ENCODE results near the gene TMEM140. TPM values are rescaled to one million over a fixed set of nuclear protein-coding genes. Genes with fewer than 3 reads are reported as not detected.
"Not testable (repeated sequence)": the region's sequence is repeated elsewhere in the genome, so short reads cannot be mapped to it uniquely, and the experiment has no call there.

TMEM140 gene
- total RNA-seq, 1 experiment from 2014 or later = 0.40 TPM

DNA sequence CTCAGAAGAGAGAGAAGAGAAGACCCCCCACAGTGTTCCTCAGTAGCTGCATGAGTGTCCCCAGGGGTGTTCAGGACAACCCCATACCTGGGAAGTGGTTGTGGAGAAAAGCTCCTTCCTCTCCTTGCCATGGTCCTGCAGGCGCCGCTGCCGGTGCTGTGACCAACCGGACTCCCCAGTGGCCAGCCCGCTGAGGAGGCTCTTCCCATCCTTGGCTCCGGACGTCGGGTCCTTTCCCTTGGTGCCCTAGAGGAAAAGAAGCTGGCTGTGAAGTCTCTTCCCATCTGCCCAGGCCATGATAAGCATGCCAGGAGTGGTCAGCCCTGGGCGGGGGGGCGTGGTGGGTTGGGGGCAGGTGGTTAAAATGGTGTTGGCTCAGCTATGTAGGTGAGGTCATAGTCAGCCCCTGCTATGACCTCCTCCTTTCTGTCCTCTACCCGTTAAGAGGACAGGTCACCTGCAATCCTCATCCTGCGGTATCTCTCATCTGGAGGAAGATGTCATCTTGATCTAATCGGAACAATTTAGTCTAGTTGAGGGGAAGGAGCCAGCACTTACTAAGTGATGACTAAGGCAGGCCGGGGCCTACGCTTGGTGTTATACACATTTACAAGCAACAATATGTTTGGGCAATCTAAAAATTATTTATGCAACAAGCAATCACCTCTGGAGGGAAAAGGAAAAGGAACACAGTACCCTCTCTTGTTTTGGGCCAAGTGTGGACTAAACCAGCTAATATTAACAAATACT is 50.2 kb downstream of the TMEM140 start:
- Histone ChIP-seq H3K36me3 (no peaks in the 10 kb centered on the region), H3K27me3 (no peaks in the 10 kb centered on the region), H3K9me3 (no peaks in the 10 kb centered on the region), H3K4me3 (no peak overlapping the region)
- DNase-seq = no peak

DNA sequence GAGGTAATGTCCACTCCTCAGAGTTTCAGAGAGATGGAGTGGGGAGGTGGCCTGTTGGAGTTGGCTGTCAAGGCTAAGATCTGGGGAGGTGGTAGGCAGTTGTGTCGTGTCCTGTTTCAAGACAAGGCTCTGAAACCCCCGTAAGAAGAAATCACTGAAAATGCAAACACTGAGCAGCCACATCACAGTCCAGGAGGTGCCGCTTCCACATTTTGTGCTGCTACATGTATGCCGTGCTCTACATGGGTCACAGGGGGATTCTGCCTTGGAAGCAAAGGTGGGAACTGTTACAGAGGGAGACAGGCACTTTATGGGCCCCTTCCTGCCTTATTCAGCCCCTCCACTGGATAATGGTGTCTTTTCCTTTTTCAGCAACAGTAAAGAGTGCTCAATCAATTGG is 51.6 kb downstream of the TMEM140 start:
- Histone ChIP-seq H3K36me3 (no peaks in the 10 kb centered on the region), H3K27me3 (no peaks in the 10 kb centered on the region), H3K9me3 (no peaks in the 10 kb centered on the region), H3K4me3 (no peak overlapping the region)
- DNase-seq = no peak

DNA sequence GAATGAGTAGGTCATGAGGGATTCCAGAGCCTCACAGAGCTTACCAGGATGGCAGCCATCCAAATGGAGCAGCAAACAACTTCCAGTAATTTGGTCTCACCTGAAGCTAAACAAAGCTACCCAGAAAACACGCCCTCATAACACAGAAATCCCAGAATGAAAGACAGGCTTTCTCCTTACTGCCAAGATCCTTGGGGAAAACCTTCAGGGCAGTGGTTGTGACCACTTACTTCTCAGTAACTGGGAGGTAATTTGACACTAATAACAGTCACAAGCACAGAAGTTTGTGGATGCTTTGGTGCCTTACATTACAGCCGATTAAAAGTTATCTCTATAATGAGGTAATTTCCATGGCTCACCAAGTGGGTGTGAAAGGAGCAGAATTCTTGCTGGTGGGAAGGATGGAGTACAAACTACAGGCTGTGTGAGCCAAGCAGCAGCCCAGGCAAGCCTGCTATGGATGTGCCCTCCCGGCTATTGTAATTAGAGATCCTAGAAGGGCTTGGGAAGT is 53.0 kb downstream of the TMEM140 start:
- Histone ChIP-seq H3K9me3 (no peaks in the 10 kb centered on the region), H3K4me3 (no peak overlapping the region), H3K36me3 (no peaks in the 10 kb centered on the region), H3K27me3 (no peaks in the 10 kb centered on the region)
- DNase-seq = no peak

DNA sequence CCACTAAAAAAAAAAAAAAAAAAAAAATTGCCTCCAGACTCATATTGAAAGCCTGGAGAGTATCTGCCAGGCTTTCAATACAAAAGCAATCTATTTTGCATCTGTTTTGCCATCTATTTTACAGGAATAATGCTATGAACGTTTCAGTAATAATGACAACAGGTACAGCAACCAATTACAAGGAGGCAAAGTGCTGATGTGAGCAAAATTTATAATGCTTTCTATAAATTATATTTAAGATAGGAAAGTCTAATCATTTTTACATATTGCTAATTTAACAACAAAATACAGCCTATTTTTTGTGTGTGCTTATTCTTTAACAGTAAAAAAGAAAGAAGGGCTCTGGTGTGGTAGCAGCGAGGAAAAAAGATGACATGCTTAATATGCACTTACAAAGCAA is 53.5 kb downstream of the TMEM140 start:
- H3K36me3 ChIP-seq = no peaks in the 10 kb centered on the region
- no peak for DNase-seq
- H3K27me3 ChIP-seq = no peaks in the 10 kb centered on the region
- H3K9me3 ChIP-seq = no peaks in the 10 kb centered on the region
- H3K4me3 ChIP-seq = no peak overlapping the region

DNA sequence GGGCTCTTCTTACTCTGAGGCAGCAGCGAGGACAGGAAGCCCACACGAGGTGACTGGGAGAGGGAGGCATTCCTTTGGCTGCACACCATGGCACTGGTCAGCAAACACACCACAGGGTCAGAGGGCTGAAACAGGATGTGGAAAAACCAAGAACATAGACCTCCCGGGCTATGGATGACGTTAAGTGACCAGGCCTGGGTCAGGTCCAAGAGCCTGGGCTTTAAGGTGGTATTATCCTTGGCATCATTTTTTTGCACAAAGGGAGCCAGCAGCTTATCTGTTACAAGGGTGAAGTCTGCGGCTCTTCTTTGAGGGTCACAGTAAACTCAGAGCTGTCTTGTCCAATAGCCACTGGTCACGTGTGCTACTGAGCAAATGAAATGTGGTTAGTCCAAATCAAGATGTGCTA is 56.5 kb downstream of the TMEM140 start:
- H3K36me3 ChIP-seq = no peaks in the 10 kb centered on the region

DNA sequence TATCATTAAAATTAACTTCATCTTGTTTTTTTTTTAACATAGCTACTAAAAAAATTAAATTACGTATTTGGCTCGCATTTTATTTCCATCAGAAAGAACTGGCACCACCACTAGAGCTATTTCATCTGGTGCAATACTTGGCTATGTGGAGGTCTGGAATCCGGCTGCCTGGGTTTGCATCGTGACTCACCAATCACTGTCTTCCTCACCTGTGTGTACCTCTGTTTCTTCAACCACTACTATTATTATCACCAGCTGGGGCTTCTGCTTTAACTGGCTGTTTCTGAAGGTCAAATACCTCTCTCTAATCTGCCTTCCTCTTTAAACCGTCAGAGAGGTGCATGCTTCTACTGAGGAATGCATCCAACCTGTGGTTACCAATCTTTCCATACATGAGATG is 57.0 kb downstream of the TMEM140 start:
- Histone ChIP-seq H3K9me3 (no peaks in the 10 kb centered on the region), H3K36me3 (no peaks in the 10 kb centered on the region), H3K27me3 (no peaks in the 10 kb centered on the region), H3K4me3 (no peak overlapping the region)
- no peak for DNase-seq

More for the DNA sequence above, 56.5 kb downstream of the TMEM140 start:
- no peak for DNase-seq
- Histone ChIP-seq H3K4me3 (no peak overlapping the region), H3K27me3 (no peaks in the 10 kb centered on the region), H3K9me3 (no peaks in the 10 kb centered on the region)

DNA sequence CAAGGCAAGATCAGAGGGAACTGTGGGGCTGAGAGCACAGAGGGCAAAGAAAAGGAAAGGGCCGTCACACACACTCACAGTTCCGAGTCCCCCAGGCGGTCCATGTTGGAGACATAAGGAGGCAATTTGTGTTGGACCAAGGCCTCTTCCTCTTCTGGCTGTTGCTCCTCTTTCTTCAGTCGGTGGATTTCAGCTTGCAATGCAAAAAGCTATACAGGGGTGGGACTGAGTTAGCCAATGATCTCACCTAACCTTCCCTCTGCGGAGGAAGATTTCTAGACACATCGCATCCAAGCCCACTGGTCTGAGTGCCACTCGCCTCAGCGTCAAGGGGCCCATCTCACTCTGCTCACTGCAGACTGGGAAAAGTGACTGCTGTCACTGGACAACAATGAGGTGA is 58.0 kb downstream of the TMEM140 start:
- no peaks in the 10 kb centered on the region for H3K27me3 ChIP-seq
- no peak for DNase-seq
- H3K4me3 ChIP-seq = no peak overlapping the region
- H3K9me3 ChIP-seq = no peaks in the 10 kb centered on the region
- H3K36me3 ChIP-seq = no peaks in the 10 kb centered on the region

DNA sequence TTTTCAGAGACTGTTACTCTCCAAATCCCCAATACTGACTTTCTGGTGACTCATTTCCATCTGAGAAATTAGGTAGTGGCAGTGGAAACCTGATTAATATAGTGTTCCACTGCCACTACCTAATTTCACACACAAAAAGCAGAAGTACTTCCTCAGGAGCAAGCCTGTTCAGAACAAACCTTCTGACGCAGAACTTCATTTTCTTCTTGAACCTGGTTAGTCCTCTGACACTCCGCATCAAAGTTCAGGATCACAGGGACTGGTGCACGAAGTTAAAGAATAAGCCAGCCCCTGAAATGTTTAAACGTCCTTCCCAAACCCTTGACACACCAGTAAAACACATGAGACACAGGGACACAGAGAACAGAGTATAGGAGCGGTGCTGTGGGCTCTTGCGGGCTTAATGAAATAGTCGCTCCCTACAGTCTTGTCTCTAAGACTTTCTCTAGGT is 59.1 kb downstream of the TMEM140 start:
- H3K9me3 ChIP-seq = no peaks in the 10 kb centered on the region
- H3K4me3 ChIP-seq = no peak overlapping the region
- DNase-seq = no peak
- no peaks in the 10 kb centered on the region for H3K36me3 ChIP-seq
- H3K27me3 ChIP-seq = no peaks in the 10 kb centered on the region

DNA sequence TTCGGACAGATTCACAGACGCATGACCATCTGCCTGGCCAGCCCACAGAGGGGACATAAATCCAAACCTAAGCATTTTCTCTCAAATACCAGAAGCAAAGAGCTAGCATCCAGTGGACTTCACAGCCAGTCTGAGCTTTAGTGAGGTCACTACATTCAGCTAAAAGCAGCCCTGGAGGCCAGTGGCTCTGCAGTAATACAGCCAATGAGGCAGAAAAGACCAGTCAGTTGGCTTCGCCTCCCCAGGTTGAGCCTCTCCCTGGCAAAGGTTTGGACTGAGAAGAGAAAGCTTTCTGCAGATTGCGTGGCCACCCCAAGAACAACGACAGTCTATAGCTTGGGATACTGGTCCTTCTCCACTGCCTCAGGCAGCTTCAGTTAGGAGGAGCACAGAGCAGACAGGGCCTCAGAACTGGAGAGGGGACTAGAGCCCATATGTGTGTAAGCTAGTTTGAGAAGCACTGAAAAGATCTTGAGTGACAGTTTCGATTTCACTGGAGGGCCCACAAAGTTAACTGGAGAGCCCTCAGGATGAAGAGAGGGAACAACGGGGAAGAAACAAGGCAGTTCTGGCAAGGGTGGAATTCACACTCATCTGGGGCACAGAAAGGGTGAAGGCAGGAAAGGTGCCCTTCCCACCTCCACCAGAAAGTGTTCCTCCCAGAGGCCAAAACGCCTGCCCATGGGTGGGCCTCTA is 59.7 kb downstream of the TMEM140 start:
- H3K27me3 ChIP-seq = no peaks in the 10 kb centered on the region
- no peak overlapping the region for H3K4me3 ChIP-seq
- H3K36me3 ChIP-seq = no peaks in the 10 kb centered on the region
- DNase-seq = no peak
- H3K9me3 ChIP-seq = no peaks in the 10 kb centered on the region

DNA sequence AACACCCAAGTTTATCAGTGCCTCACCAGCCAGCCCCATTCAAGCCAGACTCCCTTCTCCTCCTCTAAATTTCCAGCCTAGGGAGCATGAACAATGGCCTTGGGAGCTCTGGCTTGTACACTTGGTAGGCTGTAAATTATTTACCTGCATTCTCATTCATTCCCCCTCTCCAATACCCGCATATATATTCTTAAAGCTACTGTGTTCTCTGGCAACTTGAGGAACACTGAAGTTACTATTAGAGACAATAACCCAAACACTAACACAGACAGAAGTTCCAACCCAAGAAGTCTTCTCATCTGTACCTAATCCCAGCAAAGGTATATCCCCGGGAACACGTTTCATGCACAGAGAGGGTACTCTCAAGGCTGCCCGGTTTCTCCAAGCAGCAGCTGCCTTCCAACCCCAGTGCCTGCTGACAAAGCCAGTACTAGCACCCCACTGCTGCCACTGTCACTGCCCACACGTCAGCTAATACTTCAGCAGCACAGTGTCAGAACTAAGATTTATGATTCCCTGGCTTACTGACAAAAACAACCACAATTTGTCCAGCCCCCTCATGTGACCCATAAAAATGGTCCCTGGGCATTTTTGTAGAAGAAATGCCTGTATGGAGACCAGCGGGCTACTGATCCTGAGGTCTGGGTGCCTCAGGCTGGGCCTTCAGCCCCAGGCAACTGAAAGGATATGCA is 60.4 kb downstream of the TMEM140 start:
- no peak overlapping the region for H3K4me3 ChIP-seq
- H3K36me3 ChIP-seq = no peaks in the 10 kb centered on the region
- no peaks in the 10 kb centered on the region for H3K27me3 ChIP-seq
- DNase-seq = no peak
- H3K9me3 ChIP-seq = no peaks in the 10 kb centered on the region

DNA sequence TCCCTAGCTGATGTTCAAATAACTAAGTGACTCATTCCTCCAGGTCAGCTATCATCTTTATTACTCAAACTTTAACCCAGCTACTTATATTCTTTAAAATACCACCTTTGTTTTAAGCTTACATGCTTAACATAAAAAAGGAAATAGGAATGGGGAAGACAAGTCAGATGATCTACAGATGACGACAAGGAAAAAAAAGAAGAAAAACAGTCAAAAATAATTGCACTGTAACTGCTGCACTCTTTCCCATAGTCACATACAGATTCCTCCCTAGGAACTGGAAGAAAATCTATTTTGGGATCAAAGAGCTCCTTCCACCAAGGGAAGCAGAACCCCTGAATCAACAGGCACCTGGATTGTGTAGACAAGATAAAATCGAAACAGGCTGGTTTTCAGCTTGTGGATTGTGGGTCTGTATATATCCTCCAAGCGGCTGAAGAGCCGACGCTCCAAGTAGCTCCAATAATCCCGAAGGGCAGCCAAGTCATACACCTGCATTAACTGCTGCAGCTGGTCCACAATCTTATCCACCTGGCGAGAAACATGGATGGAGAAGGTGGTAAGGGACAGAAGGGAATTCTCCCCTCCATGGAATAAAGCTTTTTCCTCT is 61.5 kb downstream of the TMEM140 start:
- Histone ChIP-seq H3K27me3 (no peaks in the 10 kb centered on the region), H3K9me3 (no peaks in the 10 kb centered on the region), H3K36me3 (no peaks in the 10 kb centered on the region), H3K4me3 (no peak overlapping the region)
- DNase-seq = no peak

DNA sequence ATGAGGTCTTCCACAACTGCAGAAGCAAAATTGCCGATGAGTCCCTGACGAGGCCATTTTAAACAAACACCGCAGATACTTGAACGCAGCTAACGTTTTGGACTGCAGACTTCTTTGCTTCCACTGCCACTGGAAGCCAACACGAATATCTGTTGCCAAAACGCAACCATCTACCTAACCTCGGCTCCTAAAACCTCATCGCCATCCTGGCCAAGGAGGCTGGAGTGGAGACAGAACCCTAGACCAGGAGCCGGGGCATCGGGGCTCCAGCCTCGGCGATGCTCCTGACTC is 63.0 kb downstream of the TMEM140 start:
- Histone ChIP-seq H3K9me3 (no peaks in the 10 kb centered on the region), H3K36me3 (no peaks in the 10 kb centered on the region), H3K4me3 (peak overlapping the region; percentile 74), H3K27me3 (no peaks in the 10 kb centered on the region)
- peak; percentile 5 for DNase-seq

DNA sequence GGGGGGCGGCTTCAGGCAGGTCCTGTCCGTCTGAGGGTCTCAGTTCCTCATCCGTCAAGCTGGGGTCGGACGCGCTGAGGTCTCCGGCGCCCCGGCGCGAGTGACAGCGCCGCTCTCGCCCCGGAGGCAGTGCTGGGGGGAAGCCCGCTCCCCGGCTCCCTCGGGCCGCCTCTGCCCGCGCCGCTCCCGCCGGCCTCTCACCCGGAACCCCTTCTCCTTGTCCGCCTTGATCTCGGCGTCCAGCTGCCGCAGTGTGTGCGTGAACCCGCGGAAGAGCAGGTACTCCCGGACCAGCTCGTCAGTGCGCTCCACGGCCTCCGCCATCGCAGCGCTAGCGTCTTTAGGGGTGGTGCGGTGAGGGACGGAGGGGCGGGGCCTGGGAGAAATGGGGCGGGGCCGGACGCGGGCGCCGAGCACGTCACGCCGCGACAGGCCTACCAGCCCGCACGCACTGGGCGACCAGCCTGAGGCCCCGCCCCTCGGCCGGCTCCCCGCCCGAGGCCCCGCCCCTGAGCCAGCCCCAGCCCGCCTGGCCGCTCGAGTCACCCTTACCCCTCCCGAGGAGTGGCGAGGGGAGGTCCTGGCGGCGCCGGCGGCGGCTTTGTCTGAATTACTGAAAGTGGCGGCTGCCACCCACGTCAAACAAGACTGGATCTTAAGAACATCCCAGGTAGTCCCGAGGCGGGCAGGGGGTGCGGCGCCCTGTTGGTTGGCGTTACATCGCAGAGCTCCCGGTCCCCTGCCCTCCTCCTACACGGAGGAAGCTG is 63.5 kb downstream of the TMEM140 start, which contains the start of gene WDR91:
TSS of gene WDR91 (minus strand) at position 348 of the 767 bp plus-strand sequence. CDS start at position 324, 24 bp downstream.
- Histone ChIP-seq H3K4me3 (peak within 1 kb of the TSS; percentile 74), H3K9me3 (no peaks in the 10 kb centered on the region), H3K36me3 (no peaks in the 10 kb centered on the region), H3K27me3 (no peaks in the 10 kb centered on the region)
- peak; percentile 90 for DNase-seq

DNA sequence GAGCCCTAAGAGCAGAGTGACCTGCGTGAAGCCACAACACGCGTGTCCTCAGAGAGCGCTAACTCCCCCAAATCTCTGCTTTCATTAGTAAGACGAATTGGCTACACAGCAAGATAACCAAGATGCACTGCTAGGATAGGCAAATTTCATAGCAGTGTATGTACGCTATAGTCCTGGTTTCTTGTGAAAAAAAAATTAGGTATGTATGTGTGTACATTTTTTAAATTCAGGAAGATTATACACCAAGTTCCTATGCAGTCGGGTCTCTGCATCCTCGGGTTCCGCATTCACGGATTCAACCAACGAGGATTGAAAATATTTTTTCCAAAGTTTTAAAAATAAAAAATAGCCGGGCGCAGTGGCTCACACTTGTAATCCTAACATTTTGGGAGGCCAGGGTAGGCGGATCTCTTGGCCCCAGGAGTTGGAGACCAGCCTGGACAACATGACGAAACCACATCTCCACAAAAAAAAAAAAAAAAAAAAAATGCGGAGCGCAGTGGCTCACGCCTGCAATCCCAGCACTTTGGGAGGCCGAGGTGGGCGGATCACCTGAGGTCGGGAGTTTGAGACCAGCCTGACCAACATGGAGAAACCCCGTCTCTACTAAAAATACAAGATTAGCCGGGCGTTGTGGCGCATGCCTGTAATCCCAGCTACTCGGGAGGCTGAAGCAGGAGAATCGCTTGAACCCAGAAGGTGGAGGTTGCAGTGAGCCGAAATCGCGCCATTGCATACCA is 64.2 kb downstream of the TMEM140 start:
- H3K9me3 ChIP-seq, H3K36me3 ChIP-seq, H3K27me3 ChIP-seq: not testable (repeated sequence)
- DNase-seq = peak; percentile 41
- peak overlapping the region; percentile 74 for H3K4me3 ChIP-seq

DNA sequence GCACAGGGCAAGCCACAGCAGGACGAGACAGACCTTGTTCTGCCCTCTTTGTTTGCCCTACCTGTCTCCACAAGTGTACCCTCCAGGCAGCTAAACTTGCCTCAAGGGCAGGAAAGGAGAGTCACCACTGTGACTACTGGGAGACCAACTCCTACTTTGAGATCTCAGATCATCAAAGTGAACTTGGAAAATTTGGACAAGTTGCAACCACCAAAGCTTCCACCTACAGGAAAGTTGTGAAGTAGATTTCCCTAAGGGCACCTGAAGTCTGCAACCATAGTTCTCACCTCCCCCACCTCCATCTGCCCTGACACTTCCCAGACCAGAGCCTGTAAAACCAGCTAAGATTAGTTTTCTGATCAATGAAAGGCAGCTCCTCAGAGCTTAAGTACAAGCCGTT is 66.0 kb downstream of the TMEM140 start:
- no peak for DNase-seq
- Histone ChIP-seq H3K36me3 (no peaks in the 10 kb centered on the region), H3K27me3 (no peaks in the 10 kb centered on the region), H3K9me3 (no peaks in the 10 kb centered on the region), H3K4me3 (no peak overlapping the region)

DNA sequence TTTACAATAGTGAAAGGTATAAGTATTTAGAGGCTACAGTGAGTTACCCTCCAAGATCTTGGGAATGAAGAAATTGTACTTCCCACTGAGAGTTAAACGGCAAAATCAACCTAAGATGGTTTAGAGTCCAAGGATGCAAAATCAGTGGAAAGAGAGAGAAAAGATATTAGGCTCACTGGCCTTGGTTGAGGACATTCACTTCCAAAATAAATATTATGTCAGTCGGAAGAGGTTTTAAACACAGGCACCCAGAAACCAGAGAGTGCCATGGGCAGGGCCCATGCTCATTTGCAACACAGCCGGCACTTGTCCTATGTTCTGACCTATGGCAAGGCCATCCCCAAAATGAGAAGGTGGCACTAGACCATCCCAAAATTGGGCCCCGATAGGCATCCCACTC is 67.3 kb downstream of the TMEM140 start:
- Histone ChIP-seq H3K9me3 (no peaks in the 10 kb centered on the region), H3K36me3 (no peaks in the 10 kb centered on the region), H3K27me3 (no peaks in the 10 kb centered on the region), H3K4me3 (no peak overlapping the region)
- no peak for DNase-seq

All from MG63 (cell line).